Smooth muscle cell (in vitro differentiated cells): ENCODE results near the gene FBXO41. TPM values are rescaled to one million over a fixed set of nuclear protein-coding genes. Genes with fewer than 3 reads are reported as not detected.
A peak's percentile ranks its signal among the peaks of the same experiment; 100 is the strongest.

Experiments used
- DNase-seq: peaks from one replicate; lab custom pipeline; 2025; ENCODE audit not compliant: unreplicated experiment; lab: John Stamatoyannopoulos, UW
- H2AFZ ChIP-seq: fragments of 200-600 bp; sonication (generic); 2 replicates; pipeline ENCODE4 v1.6.0; 2016; ENCODE audit warnings: antibody characterized with exemption, low read depth, mild to moderate bottlenecking
- H3F3A ChIP-seq: fragments of 200-600 bp; sonication (generic); 2 replicates; pipeline ENCODE4 v1.6.0; 2017; ENCODE audit warnings: antibody characterized with exemption, low read depth
- H3K27ac ChIP-seq: fragments of 200-600 bp; sonication (generic); 2 replicates; pipeline ENCODE4 v1.5.1; 2016; ENCODE audit warnings: low read depth, mild to moderate bottlenecking
- H3K27me3 ChIP-seq: fragments of 200-600 bp; sonication (generic); 2 replicates; pipeline ENCODE4 v1.6.1; 2016; ENCODE audit warnings: low read depth, mild to moderate bottlenecking
- H3K36me3 ChIP-seq: fragments of 200-600 bp; sonication (generic); 2 replicates; pipeline ENCODE4 v1.5.1; 2016; ENCODE audit warnings: low read depth
- H3K4me1 ChIP-seq: fragments of 200-600 bp; sonication (generic); 2 replicates; pipeline ENCODE4 v1.5.1; 2016; ENCODE audit warnings: low read depth
- H3K4me2 ChIP-seq: fragments of 200-600 bp; sonication (generic); 2 replicates; pipeline ENCODE4 v1.6.0; 2016; ENCODE audit warnings: mild to moderate bottlenecking
- H3K4me3 ChIP-seq: fragments of 200-600 bp; sonication (generic); 2 replicates; pipeline ENCODE4 v1.5.1; 2016; ENCODE audit warnings: mild to moderate bottlenecking
- H3K79me2 ChIP-seq: fragments of 200-600 bp; sonication (generic); 2 replicates; pipeline ENCODE4 v1.6.0; 2016; ENCODE audit warnings: low read depth, mild to moderate bottlenecking
- H3K9ac ChIP-seq: fragments of 200-600 bp; sonication (generic); 2 replicates; pipeline ENCODE4 v1.6.0; 2016; ENCODE audit warnings: low read depth
- H3K9me3 ChIP-seq: fragments of 200-600 bp; sonication (generic); replicated peaks from 2 replicates; pipeline ENCODE4 v1.5.1; 2016; ENCODE audit warnings: low read depth
- H4K20me1 ChIP-seq: fragments of 200-600 bp; sonication (generic); 2 replicates; pipeline ENCODE4 v1.6.0; 2016; ENCODE audit warnings: low read depth
- WGBS: methylation state at CpG from one replicate; pipeline ENCODE4 v1.1.7; 2016; ENCODE audit warnings: low lambda C conversion rate; 5-methylcytosine and 5-hydroxymethylcytosine counted together
- polyA plus RNA-seq: library from polyadenylated mRNA; unstranded; fragments of >200 nt; fragmentation: Nextera tagmentation; extraction: Ambion mirVana; gene quantifications from 2 replicates; pipeline ENCODE4 v1.2.1, GENCODE V29; 2016
- total RNA-seq: library from RNA; depleted of rRNA; stranded (reverse); fragments of >200 nt; gene quantifications from 2 replicates; pipeline ENCODE4 v1.2.3, GENCODE V29; 2014
- TF ChIP-seq, protein P1 (sequence below): fragments of 200-600 bp; sonication (generic); IDR thresholded peaks from 2 replicates; pipeline ENCODE4 v1.5.1; 2017; ENCODE audit warnings: borderline replicate concordance, mild to moderate bottlenecking, antibody characterized with exemption; ENCODE audit not compliant: insufficient read depth, poor library complexity, severe bottlenecking

FBXO41 gene
- total and polyA plus RNA-seq, 2 experiments from 2014 or later = 1.00 to 1.2 TPM

DNA sequence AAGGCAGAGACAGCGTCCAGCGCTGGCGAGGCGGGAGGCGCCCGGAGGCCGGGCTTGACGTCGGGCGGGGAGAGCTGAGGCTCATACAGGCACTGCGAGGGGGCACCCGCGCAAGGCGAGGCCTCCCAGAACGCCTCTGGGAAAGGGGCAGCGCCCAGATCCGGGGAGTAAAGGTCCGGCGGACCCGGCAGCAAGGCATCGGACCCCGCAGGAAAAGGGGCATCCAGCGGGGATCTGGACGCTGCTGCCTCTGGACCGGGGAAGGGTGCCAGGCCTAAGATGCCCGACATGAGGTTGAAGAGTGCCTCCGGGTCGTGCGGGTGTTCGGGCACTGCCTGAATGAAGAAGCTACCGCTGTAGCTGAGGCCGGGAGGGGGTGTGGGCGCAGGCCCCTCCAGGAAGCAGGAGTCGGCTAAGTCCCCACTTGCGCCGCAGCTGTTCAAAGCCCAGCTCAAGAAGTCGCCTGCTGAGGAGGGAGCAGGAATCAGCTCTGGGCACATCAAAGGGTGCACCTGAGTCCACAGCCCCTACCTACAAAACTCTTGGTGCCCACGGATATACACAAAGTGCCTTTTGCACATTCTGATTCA is 8.1 kb upstream of the FBXO41 start:
- no peaks in the 10 kb centered on the region for H3K9me3 ChIP-seq
- H3K27ac ChIP-seq = no peak overlapping the region
- WGBS = 11% methylated on average over 37 of the region's 38 CpGs
- TF ChIP-seq, protein P1, sequence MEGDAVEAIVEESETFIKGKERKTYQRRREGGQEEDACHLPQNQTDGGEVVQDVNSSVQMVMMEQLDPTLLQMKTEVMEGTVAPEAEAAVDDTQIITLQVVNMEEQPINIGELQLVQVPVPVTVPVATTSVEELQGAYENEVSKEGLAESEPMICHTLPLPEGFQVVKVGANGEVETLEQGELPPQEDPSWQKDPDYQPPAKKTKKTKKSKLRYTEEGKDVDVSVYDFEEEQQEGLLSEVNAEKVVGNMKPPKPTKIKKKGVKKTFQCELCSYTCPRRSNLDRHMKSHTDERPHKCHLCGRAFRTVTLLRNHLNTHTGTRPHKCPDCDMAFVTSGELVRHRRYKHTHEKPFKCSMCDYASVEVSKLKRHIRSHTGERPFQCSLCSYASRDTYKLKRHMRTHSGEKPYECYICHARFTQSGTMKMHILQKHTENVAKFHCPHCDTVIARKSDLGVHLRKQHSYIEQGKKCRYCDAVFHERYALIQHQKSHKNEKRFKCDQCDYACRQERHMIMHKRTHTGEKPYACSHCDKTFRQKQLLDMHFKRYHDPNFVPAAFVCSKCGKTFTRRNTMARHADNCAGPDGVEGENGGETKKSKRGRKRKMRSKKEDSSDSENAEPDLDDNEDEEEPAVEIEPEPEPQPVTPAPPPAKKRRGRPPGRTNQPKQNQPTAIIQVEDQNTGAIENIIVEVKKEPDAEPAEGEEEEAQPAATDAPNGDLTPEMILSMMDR = no peak
- H3K4me3 ChIP-seq = no peak overlapping the region
- no peak overlapping the region for H3K4me2 ChIP-seq
- no peaks in the 10 kb centered on the region for H4K20me1 ChIP-seq
- H3K9ac ChIP-seq = no peak overlapping the region
- DNase-seq = no peak
- H3K4me1 ChIP-seq = no peaks in the 10 kb centered on the region
- H3K79me2 ChIP-seq = no peaks in the 10 kb centered on the region
- no peaks in the 10 kb centered on the region for H3K36me3 ChIP-seq
- no peak overlapping the region for H2AFZ ChIP-seq
- peaks cover 100% of the 10 kb centered on the region for H3K27me3 ChIP-seq
- no peaks in the 10 kb centered on the region for H3F3A ChIP-seq

DNA sequence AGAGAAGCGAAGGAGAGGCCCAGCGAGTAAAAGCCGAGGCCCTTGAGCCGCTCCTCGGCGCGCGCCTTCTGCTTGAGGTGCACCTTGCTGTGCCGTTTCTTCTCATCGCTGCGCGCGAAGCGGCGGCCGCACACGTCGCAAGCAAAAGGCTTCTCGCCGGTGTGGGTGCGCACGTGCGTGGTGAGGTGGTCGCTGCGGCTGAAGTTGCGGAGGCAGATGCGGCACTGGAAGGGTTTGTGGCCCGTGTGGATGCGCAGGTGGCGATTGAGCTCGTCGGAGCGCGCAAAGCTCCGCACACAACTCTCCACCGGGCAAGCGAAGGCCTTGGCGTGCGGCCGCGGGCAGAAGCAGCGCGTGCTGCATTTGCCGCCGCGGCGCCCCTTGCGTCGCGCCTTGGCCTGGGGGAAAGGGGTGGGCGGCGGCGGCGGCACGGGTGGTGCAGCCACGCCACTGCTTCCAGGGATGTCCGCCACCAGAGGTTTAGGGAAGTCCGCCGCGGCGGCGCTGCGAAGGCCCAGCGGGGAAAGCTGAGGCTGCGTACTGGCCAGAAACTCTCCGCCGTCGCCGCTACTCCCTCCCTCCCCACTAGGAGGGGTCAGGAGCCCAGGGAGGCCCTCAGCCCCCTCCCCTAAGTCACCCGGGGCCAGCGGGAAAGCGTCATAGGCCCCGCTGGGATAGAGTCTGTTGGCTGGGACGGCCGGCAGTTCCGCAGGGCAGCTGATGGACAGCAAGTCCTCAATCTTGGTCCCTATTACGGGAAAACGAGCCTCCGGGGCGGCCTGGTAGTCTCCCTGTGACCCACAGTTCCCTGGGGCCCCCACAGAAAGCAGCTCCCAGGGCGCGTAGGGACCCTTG is 7.4 kb upstream of the FBXO41 start:
- Histone ChIP-seq H3K4me2 (peak overlapping the region; percentile 79), H3K4me1 (no peaks in the 10 kb centered on the region), H3K4me3 (peak overlapping the region; percentile 24), H3K9me3 (no peaks in the 10 kb centered on the region), H3F3A (no peaks in the 10 kb centered on the region), H3K27me3 (peaks cover 100% of the 10 kb centered on the region), H3K79me2 (no peaks in the 10 kb centered on the region), H3K27ac (no peak overlapping the region), H3K9ac (no peak overlapping the region), H3K36me3 (no peaks in the 10 kb centered on the region), H4K20me1 (no peaks in the 10 kb centered on the region), H2AFZ (no peak overlapping the region)
- WGBS = 4% methylated on average over 71 of the region's 82 CpGs
- no peak for DNase-seq
- TF ChIP-seq, protein P1 = no peak

DNA sequence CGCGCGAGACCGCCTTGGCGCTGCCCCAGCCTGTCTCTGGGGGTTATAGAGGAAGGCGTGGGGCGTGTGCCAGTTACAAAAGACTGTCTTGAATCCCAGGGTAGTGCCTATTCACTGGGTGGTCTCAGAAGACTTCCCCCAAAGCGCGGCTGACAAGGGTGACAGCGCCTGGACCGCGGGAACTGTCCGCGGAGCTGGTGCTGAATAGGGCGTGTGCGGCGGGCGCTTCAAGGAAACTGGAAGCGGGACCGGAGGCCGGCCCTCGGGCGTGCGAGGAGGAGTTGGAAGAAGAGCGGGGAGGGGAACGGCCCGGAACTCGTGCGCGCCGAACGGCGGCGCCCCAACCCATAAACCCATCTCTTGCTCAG is 6.8 kb upstream of the FBXO41 start:
- DNase-seq = peak; percentile 36
- Histone ChIP-seq H3K9ac (no peak overlapping the region), H2AFZ (no peak overlapping the region), H3K79me2 (no peaks in the 10 kb centered on the region), H3K9me3 (no peaks in the 10 kb centered on the region), H3K4me1 (no peaks in the 10 kb centered on the region), H3F3A (no peaks in the 10 kb centered on the region), H3K27me3 (peaks cover 100% of the 10 kb centered on the region), H3K4me2 (peak overlapping the region; percentile 79), H3K36me3 (no peaks in the 10 kb centered on the region), H4K20me1 (no peaks in the 10 kb centered on the region), H3K27ac (no peak overlapping the region), H3K4me3 (peak overlapping the region; percentile 24)
- TF ChIP-seq, protein P1 = no peak
- 8% methylated on average over 34 of the region's 34 CpGs for WGBS
